AG10803 (cell line): ENCODE results near the gene ZBTB17.
"Not testable (repeated sequence)": the region's sequence is repeated elsewhere in the genome, so short reads cannot be mapped to it uniquely, and the experiment has no call there.

Experiments
- DNase-seq: peaks from one replicate; pipeline ENCODE4 v3.0.0; 2010; ENCODE audit warnings: low read depth
- H3K4me3 ChIP-seq: 2 replicates; pipeline ENCODE4 v1.5.1; 2011; ENCODE audit warnings: mild to moderate bottlenecking, low read length, control low read depth
- CTCF ChIP-seq: conservative IDR thresholded peaks from 2 replicates; pipeline ENCODE4 v1.5.1; 2011; ENCODE audit warnings: mild to moderate bottlenecking, low read length, control low read depth, inconsistent platforms

ZBTB17 gene

GRCh38 chr1:15975805-15976680, at the start of gene ZBTB17:
Gene ZBTB17 (minus strand): TSS chr1:15976101. CDS start chr1:15948495, 27,606 bp downstream.
- H3K4me3 ChIP-seq = peak within 1 kb of the TSS; percentile 75
- no peak for TF ChIP-seq CTCF

DNA sequence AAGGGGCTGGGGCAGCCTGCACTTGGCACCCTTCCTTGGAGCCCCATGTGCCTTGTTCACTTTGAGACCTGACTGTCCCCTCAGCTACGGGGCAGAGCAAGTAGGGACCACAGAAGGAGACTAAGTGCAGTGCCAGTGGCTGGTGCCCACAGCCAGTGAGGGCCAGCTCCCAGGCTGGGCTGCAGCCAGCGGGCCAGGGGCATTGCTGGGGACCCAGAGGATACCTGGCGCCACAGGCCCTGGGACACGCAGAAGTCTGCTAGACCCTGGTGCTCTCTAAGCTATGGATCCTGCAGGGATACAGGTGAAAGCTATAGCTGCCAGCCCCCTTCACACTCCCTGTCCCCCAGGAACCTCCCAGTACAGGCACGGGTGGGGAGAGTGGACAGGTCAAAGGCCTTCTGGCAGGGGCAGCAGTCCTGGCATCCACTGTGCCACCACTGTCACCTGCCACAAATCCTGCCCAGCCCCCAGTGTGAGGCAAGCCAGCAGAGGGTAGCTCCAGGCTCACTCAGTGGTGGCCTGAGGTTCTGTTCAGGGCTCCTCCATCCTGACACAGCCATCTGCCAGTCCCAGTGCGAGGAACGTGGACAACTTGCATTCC, 47.3 kb upstream of the ZBTB17 start:
- DNase-seq = no peak
- no peak for TF ChIP-seq CTCF
- H3K4me3 ChIP-seq = no peak overlapping the region

More at GRCh38 chr1:15975805-15976680, at the start of gene ZBTB17:
- DNase-seq = peak; percentile 88

DNA sequence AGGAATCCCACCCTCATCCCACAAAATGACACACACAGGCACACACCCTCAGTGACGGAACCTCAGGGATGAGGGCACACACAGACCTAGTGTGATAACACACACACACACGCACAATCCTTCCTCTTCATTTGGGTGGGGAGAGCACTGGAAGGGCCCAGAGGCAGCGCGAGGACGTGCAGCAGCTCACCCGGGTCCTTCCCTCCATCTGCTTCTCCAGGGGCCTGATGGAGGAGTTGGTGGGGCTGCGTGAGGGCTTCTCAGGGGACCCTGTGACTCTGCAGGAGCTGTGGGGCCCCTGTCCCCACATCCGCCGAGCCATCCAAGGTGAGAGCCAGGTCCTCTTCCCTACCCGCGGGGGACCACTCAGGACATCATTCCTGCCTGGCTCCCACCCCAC, 46.5 kb upstream of the ZBTB17 start:
- DNase-seq = no peak
- no peak overlapping the region for H3K4me3 ChIP-seq
- TF ChIP-seq CTCF = no peak

- DNase-seq = no peak
- TF ChIP-seq CTCF = no peak
- no peak within 1 kb of the TSS for H3K4me3 ChIP-seq
Observed at GRCh38 chr1:16021681-16022080, 45.8 kb upstream of the ZBTB17 start, which contains the start of gene CLCNKA. Gene CLCNKA (plus strand): TSS chr1:16022036. CDS start chr1:16022620, 584 bp downstream.

GRCh38 chr1:16020878-16021277, 45.0 kb upstream of the ZBTB17 start:
- not testable (repeated sequence) for DNase-seq, H3K4me3 ChIP-seq

DNA sequence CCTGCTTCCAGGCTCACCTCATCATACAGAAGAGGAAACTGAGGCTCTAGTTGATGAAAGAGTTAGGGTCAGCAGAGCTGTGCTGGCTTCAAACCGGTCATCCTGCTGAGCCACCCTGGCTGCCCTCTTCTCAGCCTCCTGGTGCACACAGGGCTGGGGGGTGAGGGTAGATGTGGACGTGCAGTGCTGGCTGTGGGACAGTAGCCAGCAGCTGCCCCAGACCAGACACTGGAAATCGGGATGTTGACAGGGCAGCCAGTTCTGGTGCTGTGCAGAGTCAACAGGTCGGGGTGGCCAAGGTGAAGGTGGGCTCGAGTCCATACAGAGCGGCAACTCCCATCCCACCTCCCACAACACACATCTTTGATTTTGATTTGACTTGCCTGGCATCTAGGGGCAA, 44.4 kb upstream of the ZBTB17 start:
- TF ChIP-seq CTCF = no peak
- H3K4me3 ChIP-seq = no peak overlapping the region
- no peak for DNase-seq

GRCh38 chr1:16019644-16020277, 43.9 kb upstream of the ZBTB17 start:
- no peak for TF ChIP-seq CTCF
- H3K4me3 ChIP-seq = no peak overlapping the region
- DNase-seq = peak; percentile 61
